Renal cortical epithelial cell (primary cell): Measurements from ENCODE around the gene LMBR1. TPM values are rescaled to one million over a fixed set of nuclear protein-coding genes. Genes with fewer than 3 reads are reported as not detected.
"Not testable (repeated sequence)": the region's sequence is repeated elsewhere in the genome, so short reads cannot be mapped to it uniquely, and the experiment has no call there.

Experiments used
- DNase-seq: peaks from one replicate; pipeline ENCODE4 v3.0.0-alpha.2; 2011; ENCODE audit warnings: low read depth
- total RNA-seq: library from RNA; depleted of rRNA; stranded (reverse); fragments of >200 nt; gene quantifications from 2 replicates; pipeline ENCODE4 v1.2.3, GENCODE V29; 2014

Gene LMBR1
- total RNA-seq, 1 donor from 2014 or later = 65.2 TPM

- DNase-seq = no peak
These were observed 235.3 kb downstream of the LMBR1 start for GRCh38 chr7:156657681-156658080.

GRCh38 chr7:156656598-156656997 lies 236.4 kb downstream of the LMBR1 start:
- no peak for DNase-seq

GRCh38 chr7:156655983-156656382 lies 237.0 kb downstream of the LMBR1 start:
- DNase-seq = no peak

GRCh38 chr7:156655251-156655650 lies 237.7 kb downstream of the LMBR1 start:
- no peak for DNase-seq

- DNase-seq = no peak
These were observed 238.3 kb downstream of the LMBR1 start for GRCh38 chr7:156654511-156655234.

- no peak for DNase-seq
These were observed 240.0 kb downstream of the LMBR1 start for GRCh38 chr7:156652886-156653568.

- DNase-seq = no peak
These were observed 241.5 kb downstream of the LMBR1 start for GRCh38 chr7:156651474-156651873.

GRCh38 chr7:156650042-156650441 lies 242.9 kb downstream of the LMBR1 start:
- peak; percentile 42 for DNase-seq

- not testable (repeated sequence) for DNase-seq
These were observed 245.7 kb downstream of the LMBR1 start for GRCh38 chr7:156647330-156647729.

GRCh38 chr7:156642306-156643045 lies 250.5 kb downstream of the LMBR1 start:
- no peak for DNase-seq

GRCh38 chr7:156640949-156641485 lies 252.0 kb downstream of the LMBR1 start:
- no peak for DNase-seq

- DNase-seq = peak; percentile 68
These were observed 252.6 kb downstream of the LMBR1 start, which contains the start of gene RNF32 for GRCh38 chr7:156640257-156640948. Gene RNF32 (plus strand): TSS chr7:156640774. CDS start chr7:156643878, 3,104 bp downstream.

GRCh38 chr7:156639426-156640256 lies 253.3 kb downstream of the LMBR1 start:
- DNase-seq = no peak

- DNase-seq = no peak
These were observed 254.4 kb downstream of the LMBR1 start for GRCh38 chr7:156638443-156639077.

GRCh38 chr7:156637093-156637492 lies 255.9 kb downstream of the LMBR1 start:
- DNase-seq = not testable (repeated sequence)

- no peak for DNase-seq
These were observed 257.2 kb downstream of the LMBR1 start for GRCh38 chr7:156635529-156636385.

- DNase-seq = no peak
These were observed 258.9 kb downstream of the LMBR1 start for GRCh38 chr7:156634117-156634516.

GRCh38 chr7:156629873-156630272 lies 263.1 kb downstream of the LMBR1 start:
- no peak for DNase-seq

- DNase-seq = no peak
These were observed 264.4 kb downstream of the LMBR1 start for GRCh38 chr7:156628562-156628961.
